ENCODE measurements around the gene DIS3.

DNA sequence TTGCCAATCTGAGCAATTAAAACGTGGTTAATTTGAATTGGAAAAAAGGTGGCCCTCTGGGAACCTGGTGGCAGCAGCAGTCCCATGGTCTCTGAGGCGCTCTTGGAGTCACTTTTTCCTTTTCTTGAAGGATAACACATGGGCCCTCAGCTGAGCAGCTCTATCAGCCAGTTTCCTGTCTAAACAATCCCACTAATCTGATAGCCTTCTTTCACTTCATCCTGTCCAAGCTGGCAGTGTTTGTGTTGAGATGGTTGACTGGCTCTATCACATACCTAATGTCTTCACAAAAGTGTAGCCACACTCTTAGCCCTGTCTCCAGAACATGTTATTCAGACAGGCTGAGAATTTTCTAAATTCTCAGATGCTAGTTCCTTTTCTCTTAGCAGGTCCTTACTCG lies 64.9 kb downstream of the DIS3 start:
- TF ChIP-seq CTCF (IDR thresholded peaks at IDR 0.05): no peak
- no peak for TF ChIP-seq POLR2A (IDR thresholded peaks at IDR 0.05)
